Measurements from ENCODE around the gene SEPTIN12. TPM values are rescaled to one million over a fixed set of nuclear protein-coding genes. Genes with fewer than 3 reads are reported as not detected.

SEPTIN12 gene
- not detected in 2 replicates for total RNA-seq
- long read RNA-seq: 0 reads

- no peak within 1 kb of the TSS for H3K4me3 Mint-ChIP-seq (ENCODE audit: unreplicated experiment)
- no peak within 1 kb of the TSS for H3K27ac Mint-ChIP-seq (ENCODE audit: unreplicated experiment)
- no peaks in the 10 kb centered on the region for H3K36me3 Mint-ChIP-seq (ENCODE audit: unreplicated experiment)
- H3K9me3 Mint-ChIP-seq (ENCODE audit: unreplicated experiment): no peaks in the 10 kb centered on the region
- no peaks in the 10 kb centered on the region for H3K4me1 Mint-ChIP-seq (ENCODE audit: unreplicated experiment)
- no peak for TF ChIP-seq CTCF (IDR thresholded peaks at IDR 0.05)
- DNase-seq (ENCODE audit: extremely low spot score, unreplicated experiment): no peak
- no peaks in the 10 kb centered on the region for H3K27me3 Mint-ChIP-seq (ENCODE audit: unreplicated experiment)
Observed at GRCh38 chr16:4787627-4788482, at the start of gene SEPTIN12. Gene SEPTIN12 (minus strand): TSS chr16:4788345. CDS start chr16:4787645, 700 bp downstream.

- Mint-ChIP-seq H3K27ac (ENCODE audit: unreplicated experiment) (no peak overlapping the region), H3K9me3 (ENCODE audit: unreplicated experiment) (no peaks in the 10 kb centered on the region), H3K27me3 (ENCODE audit: unreplicated experiment) (no peaks in the 10 kb centered on the region), H3K36me3 (ENCODE audit: unreplicated experiment) (peaks cover 39% of the 10 kb centered on the region), H3K4me3 (ENCODE audit: unreplicated experiment) (no peak overlapping the region), H3K4me1 (ENCODE audit: unreplicated experiment) (no peaks in the 10 kb centered on the region)
- no peak for TF ChIP-seq CTCF (IDR thresholded peaks at IDR 0.05)
- no peak for DNase-seq (ENCODE audit: extremely low spot score, unreplicated experiment)
Observed at GRCh38 chr16:4836727-4837126, 48.6 kb upstream of the SEPTIN12 start.

GRCh38 chr16:4833584-4833983 lies 45.4 kb upstream of the SEPTIN12 start:
- H3K27me3 Mint-ChIP-seq (ENCODE audit: unreplicated experiment): no peaks in the 10 kb centered on the region
- no peaks in the 10 kb centered on the region for H3K4me1 Mint-ChIP-seq (ENCODE audit: unreplicated experiment)
- no peak for DNase-seq (ENCODE audit: extremely low spot score, unreplicated experiment)
- no peak for TF ChIP-seq CTCF (IDR thresholded peaks at IDR 0.05)
- no peak overlapping the region for H3K4me3 Mint-ChIP-seq (ENCODE audit: unreplicated experiment)
- H3K9me3 Mint-ChIP-seq (ENCODE audit: unreplicated experiment): no peaks in the 10 kb centered on the region
- H3K27ac Mint-ChIP-seq (ENCODE audit: unreplicated experiment): no peak overlapping the region
- H3K36me3 Mint-ChIP-seq (ENCODE audit: unreplicated experiment): peaks cover 44% of the 10 kb centered on the region

GRCh38 chr16:4832698-4833343 lies 44.7 kb upstream of the SEPTIN12 start:
- H3K9me3 Mint-ChIP-seq (ENCODE audit: unreplicated experiment): no peaks in the 10 kb centered on the region
- no peak for DNase-seq (ENCODE audit: extremely low spot score, unreplicated experiment)
- H3K27me3 Mint-ChIP-seq (ENCODE audit: unreplicated experiment): no peaks in the 10 kb centered on the region
- no peak overlapping the region for H3K27ac Mint-ChIP-seq (ENCODE audit: unreplicated experiment)
- peaks cover 45% of the 10 kb centered on the region for H3K36me3 Mint-ChIP-seq (ENCODE audit: unreplicated experiment)
- H3K4me3 Mint-ChIP-seq (ENCODE audit: unreplicated experiment): no peak overlapping the region
- TF ChIP-seq CTCF (IDR thresholded peaks at IDR 0.05): no peak
- no peaks in the 10 kb centered on the region for H3K4me1 Mint-ChIP-seq (ENCODE audit: unreplicated experiment)

GRCh38 chr16:4831616-4832015 lies 43.5 kb upstream of the SEPTIN12 start:
- Mint-ChIP-seq H3K4me1 (ENCODE audit: unreplicated experiment) (no peaks in the 10 kb centered on the region), H3K4me3 (ENCODE audit: unreplicated experiment) (no peak overlapping the region)
- DNase-seq (ENCODE audit: extremely low spot score, unreplicated experiment): no peak

More at GRCh38 chr16:4831616-4832015, 43.5 kb upstream of the SEPTIN12 start:
- TF ChIP-seq CTCF (IDR thresholded peaks at IDR 0.05): no peak
- Mint-ChIP-seq H3K27ac (ENCODE audit: unreplicated experiment) (no peak overlapping the region), H3K27me3 (ENCODE audit: unreplicated experiment) (no peaks in the 10 kb centered on the region), H3K36me3 (ENCODE audit: unreplicated experiment) (peaks cover 51% of the 10 kb centered on the region), H3K9me3 (ENCODE audit: unreplicated experiment) (no peaks in the 10 kb centered on the region)

Data from osteocyte (in vitro differentiated cells).